HG02943 (cell line): ENCODE results near the gene SCAI.
"Not testable (repeated sequence)": the region's sequence is repeated elsewhere in the genome, so short reads cannot be mapped to it uniquely, and the experiment has no call there.

ENCODE experiments used
- ATAC-seq: cut with Tn5 transposase; IDR thresholded peaks from one replicate; pipeline ENCODE4 v1.9.1; 2021; ENCODE audit warnings: mild to moderate bottlenecking, low read depth, moderate library complexity; ENCODE audit not compliant: unreplicated experiment

The SCAI gene

DNA sequence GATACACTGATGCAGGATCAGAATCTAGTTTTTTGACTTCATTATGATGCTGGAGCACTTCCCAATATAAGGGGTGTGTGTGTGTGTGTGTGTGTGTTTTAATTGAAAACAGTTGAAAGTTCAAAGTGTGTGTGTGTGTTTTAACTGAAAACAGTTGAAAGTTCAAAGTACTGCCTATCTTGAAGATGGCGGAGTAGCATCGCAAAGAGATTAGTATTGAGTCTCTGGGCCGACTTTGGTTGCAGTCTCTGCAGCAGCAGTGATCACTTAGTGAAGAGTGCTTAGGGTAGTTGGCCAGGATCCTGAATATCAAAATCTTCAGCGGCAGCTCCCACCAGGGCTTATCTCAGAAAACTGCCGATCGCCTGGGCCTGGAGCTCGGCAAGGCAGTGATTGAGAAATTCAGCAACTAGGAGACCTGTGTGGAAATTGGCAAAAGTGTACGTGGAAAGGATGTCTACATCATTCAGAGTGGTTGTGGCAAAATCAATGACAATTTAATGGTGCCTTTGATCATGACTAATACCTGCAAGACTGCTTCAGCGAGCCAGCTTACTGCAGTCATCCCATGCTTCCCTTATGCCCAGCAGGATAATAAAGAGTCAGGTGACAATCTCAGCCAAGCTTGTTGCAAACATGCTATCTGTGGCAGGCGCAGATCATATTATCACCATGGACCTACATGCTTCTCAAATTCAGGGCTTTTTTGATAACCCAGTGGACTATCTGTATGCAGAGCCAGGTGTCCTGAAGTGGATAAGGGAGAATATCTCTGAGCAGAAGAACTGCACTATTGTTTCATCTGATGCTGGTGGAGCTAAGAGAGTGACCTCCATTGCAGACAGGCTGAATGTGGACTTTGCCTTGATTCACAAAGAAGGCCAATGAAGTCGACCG is 7.3 kb upstream of the SCAI start:
- no peak for ATAC-seq

DNA sequence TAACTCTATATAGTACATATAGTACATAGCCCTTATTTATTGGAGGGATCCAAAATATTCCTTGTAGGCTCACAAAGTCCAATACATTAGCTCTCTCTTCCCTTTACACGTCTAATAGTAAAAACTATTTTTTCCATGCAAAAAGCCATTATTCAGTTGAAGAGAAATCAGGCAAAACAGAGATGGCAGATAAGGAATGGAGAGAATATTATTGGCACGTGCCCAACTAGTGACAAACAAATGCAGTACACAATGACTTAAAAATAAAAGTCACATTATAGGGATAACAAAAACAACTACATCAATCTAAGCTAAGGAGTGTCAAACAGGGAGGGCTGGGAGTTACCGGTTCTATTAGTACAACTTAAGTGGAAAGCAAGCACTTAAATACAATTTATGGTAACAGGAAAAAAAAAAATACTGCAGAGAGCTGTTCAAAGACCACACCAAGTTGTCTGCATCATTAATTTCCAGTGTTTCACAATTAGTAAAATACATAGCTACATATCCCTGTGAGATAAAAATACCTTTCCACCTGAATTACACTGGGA is 4.1 kb upstream of the SCAI start:
- no peak for ATAC-seq

DNA sequence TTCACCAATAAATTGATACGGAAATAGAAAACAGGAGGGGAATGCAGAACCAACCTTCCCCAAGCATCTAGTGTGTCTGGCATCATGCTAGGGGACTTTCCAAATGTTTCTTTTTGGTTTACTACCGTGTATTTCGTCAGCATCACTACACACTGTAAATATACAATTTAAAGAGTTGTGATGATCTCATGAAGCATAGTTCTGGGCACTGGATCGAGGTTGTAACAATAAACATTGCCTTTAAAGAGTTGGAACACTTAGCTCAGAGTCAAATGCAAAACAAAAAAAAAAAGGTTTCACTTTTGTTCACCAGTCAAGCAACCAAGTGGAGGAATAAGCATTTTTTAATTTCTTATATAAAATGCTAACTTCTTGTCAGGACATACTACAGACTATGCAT is 2.9 kb upstream of the SCAI start:
- ATAC-seq: no peak

DNA sequence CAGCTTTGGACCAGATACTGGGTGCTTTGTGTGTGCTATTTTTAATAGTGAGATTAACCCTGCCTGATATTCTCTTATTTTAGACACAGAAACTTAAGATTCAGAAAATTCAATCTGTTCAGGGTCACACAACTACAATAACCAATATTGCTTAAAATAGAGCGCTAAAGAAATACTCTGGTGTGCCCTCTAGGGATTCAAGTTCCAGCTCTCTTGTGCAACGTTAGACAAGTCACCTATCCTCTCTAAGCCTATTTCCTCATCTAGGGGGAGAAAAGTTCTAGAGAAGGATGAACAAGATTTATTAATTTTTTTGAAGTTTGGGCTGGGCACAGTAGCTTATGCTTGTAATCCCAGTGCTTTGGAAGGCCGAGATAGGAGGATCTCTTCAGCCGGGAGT is 2.1 kb upstream of the SCAI start:
- ATAC-seq: no peak

GRCh38 chr9:125142560-125143376 is 560 bp downstream of the SCAI start:
- ATAC-seq: peak; percentile 22

- no peak for ATAC-seq
These were observed 1.6 kb downstream of the SCAI start for GRCh38 chr9:125141751-125142150.

DNA sequence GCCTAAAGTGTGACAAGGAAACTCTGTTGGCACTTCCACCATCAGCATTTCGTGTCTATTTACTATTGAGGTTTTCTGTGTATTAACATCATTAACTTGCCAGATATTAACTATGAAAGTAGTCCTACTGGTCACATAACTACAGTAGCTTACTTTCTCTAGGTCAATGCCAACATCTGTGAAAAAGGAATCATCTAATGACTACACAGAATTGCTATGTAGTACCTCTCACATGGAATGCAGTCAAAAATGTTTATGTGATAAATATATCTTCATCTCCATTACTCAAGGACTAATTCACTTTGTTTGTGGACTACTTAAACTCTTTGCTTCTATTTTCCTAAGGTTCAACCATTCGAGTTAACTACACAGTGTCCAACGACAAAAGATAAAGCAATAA is 2.1 kb downstream of the SCAI start:
- ATAC-seq: no peak

GRCh38 chr9:125140576-125140975 is 2.8 kb downstream of the SCAI start:
- ATAC-seq: no peak

DNA sequence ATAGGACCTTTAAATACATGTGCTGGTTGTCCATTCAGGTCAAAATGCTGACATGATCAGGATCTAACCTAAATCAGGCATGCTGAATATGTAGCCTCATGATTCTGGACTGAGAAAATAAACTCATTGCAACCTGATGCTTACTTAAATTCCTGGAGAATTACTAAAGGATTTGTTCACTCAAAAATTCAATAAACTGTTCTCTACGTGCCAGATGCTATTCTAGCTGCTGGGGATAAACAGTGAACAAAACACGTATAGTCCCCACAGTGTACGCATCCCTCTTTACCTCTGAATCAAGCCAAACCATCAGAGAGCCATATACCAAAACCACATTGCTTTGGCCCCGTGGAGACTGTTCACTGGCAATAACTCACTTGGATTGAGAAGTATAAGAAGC is 6.1 kb downstream of the SCAI start:
- no peak for ATAC-seq

- ATAC-seq: no peak
These were observed 8.4 kb downstream of the SCAI start for GRCh38 chr9:125134976-125135375.

- ATAC-seq: no peak
These were observed 9.7 kb downstream of the SCAI start for GRCh38 chr9:125133403-125134329.

GRCh38 chr9:125131778-125132177 is 11.6 kb downstream of the SCAI start:
- no peak for ATAC-seq

- no peak for ATAC-seq
These were observed 17.1 kb downstream of the SCAI start for GRCh38 chr9:125126019-125126746.

GRCh38 chr9:125125523-125125922 is 17.8 kb downstream of the SCAI start:
- ATAC-seq: no peak

- no peak for ATAC-seq
These were observed 22.2 kb downstream of the SCAI start for GRCh38 chr9:125121146-125121545.

DNA sequence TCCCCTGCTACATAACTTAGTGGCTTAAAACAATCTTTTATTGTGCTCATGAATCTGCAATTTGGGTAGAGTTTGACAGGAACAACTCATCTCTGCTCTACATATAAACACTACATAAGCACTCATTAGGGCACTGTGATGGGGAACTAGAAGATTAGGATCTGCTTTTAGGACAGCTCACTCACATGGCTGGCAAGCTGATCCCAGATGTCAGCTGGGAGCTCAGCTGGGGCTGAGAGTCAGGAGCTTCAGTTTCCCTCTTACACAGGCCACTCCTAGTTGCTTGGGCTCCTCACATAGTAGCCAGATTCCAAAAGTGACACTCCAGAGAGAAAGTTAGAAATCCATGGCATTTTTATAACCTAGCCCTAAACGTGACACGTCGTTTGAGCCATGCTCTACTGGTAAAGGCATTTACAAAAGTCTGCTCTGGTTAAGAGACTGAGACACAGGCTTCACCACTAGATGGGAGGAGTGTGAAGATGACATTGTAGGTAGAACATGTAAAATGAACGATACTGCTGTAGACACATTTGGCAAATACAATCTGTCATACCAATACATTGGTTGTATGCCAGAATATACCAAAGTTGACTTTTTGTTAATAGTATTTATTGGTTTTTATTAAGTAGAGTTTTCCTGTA is 23.6 kb downstream of the SCAI start:
- no peak for ATAC-seq

- not testable (repeated sequence) for ATAC-seq
These were observed 24.6 kb downstream of the SCAI start for GRCh38 chr9:125118696-125119095.

GRCh38 chr9:125114503-125114902 is 28.8 kb downstream of the SCAI start:
- ATAC-seq: not testable (repeated sequence)

DNA sequence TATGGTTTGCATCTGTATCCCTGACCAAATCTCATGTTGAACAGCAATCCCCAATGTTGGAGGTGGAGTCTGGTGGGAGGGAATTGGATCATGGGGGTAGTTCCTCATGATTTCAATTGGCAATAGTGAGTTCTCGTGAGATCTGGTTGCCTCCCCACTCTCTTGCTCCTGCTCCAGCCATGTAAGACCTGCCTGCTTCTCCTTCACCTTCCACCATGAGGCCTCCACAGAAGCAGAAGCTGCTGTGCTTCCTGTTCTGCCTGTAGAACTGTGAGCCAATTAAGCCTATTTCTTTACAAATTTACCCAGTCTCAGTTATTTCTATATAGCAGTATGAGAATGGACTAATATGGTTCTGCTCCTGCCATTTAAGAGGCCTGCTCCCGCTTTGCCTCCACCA is 32.9 kb downstream of the SCAI start:
- ATAC-seq: no peak
